ENCODE data around the gene ZNF763.

DNA sequence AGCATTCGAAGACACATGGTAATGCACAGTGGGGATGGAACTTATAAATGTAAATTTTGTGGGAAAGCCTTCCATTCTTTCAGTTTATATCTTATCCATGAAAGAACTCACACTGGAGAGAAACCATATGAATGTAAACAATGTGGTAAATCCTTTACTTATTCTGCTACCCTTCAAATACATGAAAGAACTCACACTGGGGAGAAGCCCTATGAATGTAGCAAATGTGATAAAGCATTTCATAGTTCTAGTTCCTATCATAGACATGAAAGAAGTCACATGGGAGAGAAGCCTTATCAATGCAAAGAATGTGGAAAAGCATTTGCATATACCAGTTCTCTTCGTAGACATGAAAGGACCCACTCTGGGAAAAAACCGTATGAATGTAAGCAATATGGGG lies 16.2 kb upstream of the ZNF763 start:
- TF ChIP-seq BHLHE40 (IDR thresholded peaks at IDR 0.05; ENCODE audit: borderline replicate concordance): no peak
- no peak for TF ChIP-seq TARDBP (IDR thresholded peaks at IDR 0.05)
- TF ChIP-seq SP1 (IDR thresholded peaks at IDR 0.05): no peak
- no peak for TF ChIP-seq CTBP1 (IDR thresholded peaks at IDR 0.05; ENCODE audit: borderline replicate concordance)

Measured in HEK293T (cell line).